ENCODE data around the gene VRK2. TPM values are rescaled to one million over a fixed set of nuclear protein-coding genes. Genes with fewer than 3 reads are reported as not detected.

VRK2 gene
- total RNA-seq, 1 experiment from 2014 or later = 39.6 TPM

- H3K36me3 ChIP-seq (ENCODE audit: control insufficient read depth, insufficient read depth, low read length) = peaks cover 6% of the 10 kb centered on the region
- ChIA-PET CTCF (no interaction called here), POLR2A (no interaction called here)
- no peak for DNase-seq (ENCODE audit: low read depth, low spot score)
- no peaks in the 10 kb centered on the region for H3K27me3 ChIP-seq (ENCODE audit: control insufficient read depth, insufficient read depth, low read length)
- no peaks in the 10 kb centered on the region for H3K4me1 ChIP-seq (ENCODE audit: control insufficient read depth, insufficient read depth, low read length)
- in situ Hi-C loops (cut with HindIII; ENCODE audit: low pct_unique_long_range_greater_than_20kb, low sequenced_read_pairs) = no loop called here
- no peak for ATAC-seq
- H3K4me3 ChIP-seq (ENCODE audit: low read depth in 2 of 2, low read length in 2 of 2) = no peak overlapping the region
- H3K9me3 ChIP-seq (ENCODE audit: control insufficient read depth, insufficient read depth, low read depth, low read length) = no peaks in the 10 kb centered on the region
- intact Hi-C loops (cut with micrococcal nuclease; ENCODE audit: unreplicated experiment) = no loop called here
- no peak for TF ChIP-seq POLR2AphosphoS5 (IDR thresholded peaks at IDR 0.05; ENCODE audit: low read depth, low read length)
- TF ChIP-seq TCF7L2 (IDR thresholded peaks at IDR 0.05; ENCODE audit: low read depth, low read length) = no peak
- TF ChIP-seq SIN3A (IDR thresholded peaks at IDR 0.05; ENCODE audit: borderline replicate concordance, insufficient read depth, low read depth, low read length) = no peak
- TF ChIP-seq, protein P1, sequence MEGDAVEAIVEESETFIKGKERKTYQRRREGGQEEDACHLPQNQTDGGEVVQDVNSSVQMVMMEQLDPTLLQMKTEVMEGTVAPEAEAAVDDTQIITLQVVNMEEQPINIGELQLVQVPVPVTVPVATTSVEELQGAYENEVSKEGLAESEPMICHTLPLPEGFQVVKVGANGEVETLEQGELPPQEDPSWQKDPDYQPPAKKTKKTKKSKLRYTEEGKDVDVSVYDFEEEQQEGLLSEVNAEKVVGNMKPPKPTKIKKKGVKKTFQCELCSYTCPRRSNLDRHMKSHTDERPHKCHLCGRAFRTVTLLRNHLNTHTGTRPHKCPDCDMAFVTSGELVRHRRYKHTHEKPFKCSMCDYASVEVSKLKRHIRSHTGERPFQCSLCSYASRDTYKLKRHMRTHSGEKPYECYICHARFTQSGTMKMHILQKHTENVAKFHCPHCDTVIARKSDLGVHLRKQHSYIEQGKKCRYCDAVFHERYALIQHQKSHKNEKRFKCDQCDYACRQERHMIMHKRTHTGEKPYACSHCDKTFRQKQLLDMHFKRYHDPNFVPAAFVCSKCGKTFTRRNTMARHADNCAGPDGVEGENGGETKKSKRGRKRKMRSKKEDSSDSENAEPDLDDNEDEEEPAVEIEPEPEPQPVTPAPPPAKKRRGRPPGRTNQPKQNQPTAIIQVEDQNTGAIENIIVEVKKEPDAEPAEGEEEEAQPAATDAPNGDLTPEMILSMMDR (IDR thresholded peaks at IDR 0.05) = no peak
- TF ChIP-seq REST (IDR thresholded peaks at IDR 0.05; ENCODE audit: insufficient read depth in 1 of 2, low read depth in 2 of 2, low read length in 1 of 2) = no peak
- no TSS peak for BruUV-seq (replicated peaks)
- H3K27ac ChIP-seq (ENCODE audit: low read length) = no peak overlapping the region
Measured at GRCh38 chr2:58137856-58138255, 91.2 kb downstream of the VRK2 start.

GRCh38 chr2:58138396-58139030 is 91.9 kb downstream of the VRK2 start:
- Histone ChIP-seq H3K9me3 (ENCODE audit: control insufficient read depth, insufficient read depth, low read depth, low read length) (no peaks in the 10 kb centered on the region), H3K4me1 (ENCODE audit: control insufficient read depth, insufficient read depth, low read length) (no peaks in the 10 kb centered on the region), H3K27me3 (ENCODE audit: control insufficient read depth, insufficient read depth, low read length) (no peaks in the 10 kb centered on the region), H3K4me3 (ENCODE audit: low read depth in 2 of 2, low read length in 2 of 2) (no peak overlapping the region), H3K27ac (ENCODE audit: low read length) (no peak overlapping the region), H3K36me3 (ENCODE audit: control insufficient read depth, insufficient read depth, low read length) (peaks cover 4% of the 10 kb centered on the region)
- intact Hi-C loops (cut with micrococcal nuclease; ENCODE audit: unreplicated experiment) = no loop called here
- ChIA-PET POLR2A (no interaction called here), CTCF (no interaction called here)
- ATAC-seq = no peak
- BruUV-seq (replicated peaks) = TSS peak; percentile 17
- TF ChIP-seq POLR2AphosphoS5 (IDR thresholded peaks at IDR 0.05; ENCODE audit: low read depth, low read length) (no peak), SIN3A (IDR thresholded peaks at IDR 0.05; ENCODE audit: borderline replicate concordance, insufficient read depth, low read depth, low read length) (no peak)
- DNase-seq (ENCODE audit: low read depth, low spot score) = no peak
- in situ Hi-C loops (cut with HindIII; ENCODE audit: low pct_unique_long_range_greater_than_20kb, low sequenced_read_pairs) = no loop called here

DNA sequence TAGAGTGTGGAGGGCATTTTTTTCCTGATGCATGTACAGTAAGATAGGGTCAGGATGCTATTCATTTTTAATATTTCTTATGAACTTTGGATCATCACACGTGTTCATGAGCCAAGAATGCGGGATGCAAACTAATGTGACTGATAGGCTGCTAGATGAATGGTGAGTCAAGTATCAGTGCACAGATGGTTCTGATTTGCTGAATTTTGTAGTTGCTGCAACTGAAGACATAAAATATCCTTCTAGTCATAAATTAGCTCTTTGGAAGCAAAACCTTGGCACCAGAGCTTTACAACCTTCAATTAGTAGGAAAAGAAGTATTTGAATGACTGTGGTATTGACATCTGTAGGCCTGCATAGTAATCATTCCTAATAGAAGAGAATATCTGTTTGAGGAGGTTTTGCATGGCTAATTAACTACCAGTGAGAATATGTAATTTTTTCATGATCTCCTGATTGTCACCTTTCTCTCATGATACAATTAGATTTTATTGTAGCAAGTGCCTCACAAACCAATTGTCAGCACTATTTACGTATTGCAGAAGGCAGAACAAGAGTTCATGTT is 94.0 kb downstream of the VRK2 start:
- H3K9me3 ChIP-seq (ENCODE audit: control insufficient read depth, insufficient read depth, low read depth, low read length) = no peaks in the 10 kb centered on the region
- no TSS peak for BruUV-seq (replicated peaks)
- H3K36me3 ChIP-seq (ENCODE audit: control insufficient read depth, insufficient read depth, low read length) = peaks cover 4% of the 10 kb centered on the region
- H3K27me3 ChIP-seq (ENCODE audit: control insufficient read depth, insufficient read depth, low read length) = no peaks in the 10 kb centered on the region
- ChIA-PET CTCF (no interaction called here), POLR2A (no interaction called here)
- H3K27ac ChIP-seq (ENCODE audit: low read length) = no peak overlapping the region
- DNase-seq (ENCODE audit: low read depth, low spot score) (no peak), ATAC-seq (no peak)
- TF ChIP-seq POLR2AphosphoS5 (IDR thresholded peaks at IDR 0.05; ENCODE audit: low read depth, low read length) (no peak), SIN3A (IDR thresholded peaks at IDR 0.05; ENCODE audit: borderline replicate concordance, insufficient read depth, low read depth, low read length) (no peak), TCF7L2 (IDR thresholded peaks at IDR 0.05; ENCODE audit: low read depth, low read length) (no peak), REST (IDR thresholded peaks at IDR 0.05; ENCODE audit: insufficient read depth in 1 of 2, low read depth in 2 of 2, low read length in 1 of 2) (no peak)
- TF ChIP-seq, protein P1 (IDR thresholded peaks at IDR 0.05) = no peak
- in situ Hi-C loops (cut with HindIII; ENCODE audit: low pct_unique_long_range_greater_than_20kb, low sequenced_read_pairs) (no loop called here), intact Hi-C loops (cut with micrococcal nuclease; ENCODE audit: unreplicated experiment) (no loop called here)
- no peaks in the 10 kb centered on the region for H3K4me1 ChIP-seq (ENCODE audit: control insufficient read depth, insufficient read depth, low read length)
- no peak overlapping the region for H3K4me3 ChIP-seq (ENCODE audit: low read depth in 2 of 2, low read length in 2 of 2)
